ENCODE measurements around the gene RBM47.
"Not testable (repeated sequence)": the region's sequence is repeated elsewhere in the genome, so short reads cannot be mapped to it uniquely, and the experiment has no call there.

DNA sequence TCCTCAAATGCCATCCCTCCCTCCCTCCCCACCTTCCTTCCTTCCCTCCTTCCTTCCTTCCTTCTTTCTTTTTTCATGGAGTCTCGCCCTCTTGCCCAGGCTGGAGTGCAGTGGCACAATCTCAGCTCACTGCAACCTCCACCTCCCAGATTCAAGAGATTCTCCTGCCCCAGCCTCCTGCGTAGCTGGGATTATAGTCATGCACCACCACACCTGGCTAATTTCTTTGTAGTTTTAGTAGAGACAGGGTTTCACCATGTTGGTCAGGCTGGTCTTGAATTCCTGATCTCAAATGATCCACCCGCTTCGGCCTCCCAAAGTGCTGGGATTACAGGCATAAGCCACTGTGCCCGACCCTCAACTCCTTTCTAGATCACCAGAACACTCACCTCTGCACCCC, 112.6 kb downstream of the RBM47 start:
- not testable (repeated sequence) for TF ChIP-seq CTCF (conservative IDR thresholded peaks at IDR 0.05; ENCODE audit: low read depth, low read length); POLR2A (IDR thresholded peaks at IDR 0.05; ENCODE audit: low read depth, low read length); CHD1 (IDR thresholded peaks at IDR 0.05; ENCODE audit: low read depth, low read length); RCOR1 (IDR thresholded peaks at IDR 0.05; ENCODE audit: insufficient replicate concordance, low read length); MAZ (IDR thresholded peaks at IDR 0.05; ENCODE audit: borderline replicate concordance, low read depth, low read length); RAD21 (IDR thresholded peaks at IDR 0.05; ENCODE audit: low read length); RFX5 (IDR thresholded peaks at IDR 0.05; ENCODE audit: low read depth, low read length); BHLHE40 (IDR thresholded peaks at IDR 0.05; ENCODE audit: low read depth, low read length)
